CD14-positive monocyte (primary cell): Measurements from ENCODE around the gene FBXW11. TPM values are rescaled to one million over a fixed set of nuclear protein-coding genes. Genes with fewer than 3 reads are reported as not detected.

ENCODE experiments used
- DNase-seq, 3 donors: peaks; one replicate each; pipeline ENCODE4 v3.0.0-alpha.2; 2011 to 2022
- H2AFZ ChIP-seq: 2 replicates; pipeline ENCODE4 v1.6.0; 2012; ENCODE audit warnings: mild to moderate bottlenecking, low read depth, low read length, inconsistent platforms; ENCODE audit not compliant: insufficient read depth, poor library complexity, severe bottlenecking
- H3K27ac ChIP-seq, 2 donors: 1 replicate in 1 of 2; 2 replicates in 1 of 2; pipeline ENCODE4 v1.5.1; 2012 to 2013; ENCODE audit warnings: low read length in 2 of 2, control low read depth in 1 of 2, inconsistent platforms in 1 of 2, low read depth in 1 of 2, mild to moderate bottlenecking in 1 of 2
- H3K27me3 ChIP-seq, 2 donors: one replicate each; pipeline versions ENCODE4 v1.6.0 to v1.6.1; 2011 to 2013; ENCODE audit warnings: low read length in 2 of 2; ENCODE audit not compliant: control insufficient read depth in 2 of 2, insufficient read depth in 2 of 2
- H3K36me3 ChIP-seq, 2 donors: replicated peaks in 1 of 2; 1 replicate in 1 of 2; 2 replicates in 1 of 2; pipeline versions ENCODE4 v1.5.1 to v1.6.1; 2012 to 2013; ENCODE audit warnings: low read length in 2 of 2, control low read depth in 1 of 2, inconsistent platforms in 1 of 2, mild to moderate bottlenecking in 1 of 2; ENCODE audit not compliant: insufficient read depth in 2 of 2, control insufficient read depth in 1 of 2
- H3K4me1 ChIP-seq, 2 donors: 1 replicate in 1 of 2; 2 replicates in 1 of 2; pipeline versions ENCODE4 v1.5.1 to v1.6.1; 2012 to 2013; ENCODE audit warnings: low read length in 2 of 2, control low read depth in 1 of 2, inconsistent platforms in 1 of 2, mild to moderate bottlenecking in 1 of 2, moderate library complexity in 1 of 2; ENCODE audit not compliant: insufficient read depth in 2 of 2, control insufficient read depth in 1 of 2
- H3K4me2 ChIP-seq: replicated peaks from 2 replicates; pipeline ENCODE3; 2012; ENCODE audit warnings: low read length, moderate library complexity, mild to moderate bottlenecking; ENCODE audit not compliant: poor library complexity, severe bottlenecking; ENCODE audit errors: extremely low read depth
- H3K4me3 ChIP-seq, 3 experiments: fragments of 200-600 bp in 1 of 3; sonication (generic) in 1 of 3; replicated peaks in 1 of 3; 1 replicate in 2 of 3; 2 replicates in 1 of 3; pipeline ENCODE4 v1.5.1; 2011 to 2013; ENCODE audit warnings: low read length in 3 of 3, mild to moderate bottlenecking in 3 of 3, control low read depth in 2 of 3, low read depth in 2 of 3, inconsistent platforms in 1 of 3, moderate library complexity in 1 of 3
- H3K79me2 ChIP-seq: 2 replicates; pipeline ENCODE4 v1.6.0; 2012; ENCODE audit warnings: mild to moderate bottlenecking, control low read depth, inconsistent platforms, low read length, moderate library complexity; ENCODE audit not compliant: insufficient read depth
- H3K9ac ChIP-seq: 2 replicates; pipeline ENCODE4 v1.6.0; 2017; ENCODE audit warnings: low read length, mild to moderate bottlenecking; ENCODE audit not compliant: insufficient read depth, poor library complexity, severe bottlenecking
- H3K9me3 ChIP-seq, 2 donors: replicated peaks in 1 of 2; 1 replicate in 1 of 2; 2 replicates in 1 of 2; pipeline versions ENCODE4 v1.5.1 to v1.6.1; 2012 to 2013; ENCODE audit warnings: low read length in 2 of 2, control low read depth in 1 of 2; ENCODE audit not compliant: control insufficient read depth in 1 of 2, insufficient read depth in 1 of 2
- H4K20me1 ChIP-seq: 2 replicates; pipeline ENCODE4 v1.6.0; 2012; ENCODE audit warnings: mild to moderate bottlenecking, low read length, control low read depth, moderate library complexity; ENCODE audit not compliant: insufficient read depth
- H3K27ac Mint-ChIP-seq, 7 donors: one replicate each; pipeline ENCODE4 v1.8.0; 2020; ENCODE audit warnings: mild to moderate bottlenecking in 7 of 7, mixed read lengths in 7 of 7, moderate library complexity in 6 of 7, inconsistent platforms in 2 of 7
- H3K27me3 Mint-ChIP-seq, 3 donors: one replicate each; pipeline ENCODE4 v1.8.0; 2021 to 2022; ENCODE audit warnings: low read depth in 3 of 3, mild to moderate bottlenecking in 3 of 3, mixed read lengths in 3 of 3, moderate library complexity in 3 of 3, inconsistent platforms in 1 of 3
- H3K36me3 Mint-ChIP-seq, 2 donors: one replicate each; pipeline ENCODE4 v1.8.0; 2020; ENCODE audit warnings: mixed read lengths in 2 of 2, inconsistent platforms in 1 of 2, mild to moderate bottlenecking in 1 of 2
- H3K4me1 Mint-ChIP-seq: one replicate; pipeline ENCODE4 v1.8.0; 2020; ENCODE audit warnings: mild to moderate bottlenecking, mixed read lengths
- H3K4me3 Mint-ChIP-seq, 2 donors: one replicate each; pipeline ENCODE4 v1.8.0; 2020; ENCODE audit warnings: mild to moderate bottlenecking in 2 of 2, mixed read lengths in 2 of 2, moderate library complexity in 1 of 2
- H3K9me3 Mint-ChIP-seq, 7 donors: one replicate each; pipeline ENCODE4 v1.8.0; 2020 to 2022; ENCODE audit warnings: mixed read lengths in 7 of 7, mild to moderate bottlenecking in 6 of 7, moderate library complexity in 6 of 7, inconsistent platforms in 2 of 7
- CTCF ChIP-seq: fragments of 200-600 bp; IDR thresholded peaks from one replicate; pipeline ENCODE4 v1.8.0; 2022; ENCODE audit warnings: antibody characterized with exemption, mild to moderate bottlenecking
- WGBS: methylation state at CpG from one replicate; pipeline ENCODE4 v1.1.5; 2013; ENCODE audit warnings: missing lambda C conversion rate; ENCODE audit not compliant: insufficient coverage; 5-methylcytosine and 5-hydroxymethylcytosine counted together
- intact Hi-C, 2 donors: fragments of 100-400 bp; cut with micrococcal nuclease; formaldehyde crosslinking; loops; one replicate each; pipeline versions ENCODE4 v1.15.0 to v1.15.1; 2023
- polyA plus RNA-seq, 3 donors: library from polyadenylated mRNA; depleted of rRNA in 1 of 3; unstranded in 2 of 3; stranded (reverse) in 1 of 3; fragments of 300-500 nt in 2 of 3; fragments of >200 nt in 1 of 3; fragmentation: Illumina TruSeq in 2 of 3; gene quantifications; 1 replicate in 2 of 3; 2 replicates in 1 of 3; pipeline ENCODE4 v1.2.3, GENCODE V29; 2012 to 2021

FBXW11 gene
- polyA plus RNA-seq, 3 donors: 15.0 to 24.5 (median 18.2) TPM

GRCh38 chr5:171954721-171955120, 51.7 kb downstream of the FBXW11 start:
- DNase-seq: no peak
- Histone ChIP-seq H4K20me1 (peaks cover 96% of the 10 kb centered on the region), H3K4me3 (no peak overlapping the region), H3K4me1 (peaks cover 6 to 8% of the 10 kb centered on the region in 2 donors), H3K27me3 (no peaks in the 10 kb centered on the region), H3K36me3 (no peaks in the 10 kb centered on the region), H3K4me2 (no peak overlapping the region), H3K27ac (no peak overlapping the region), H3K9ac (no peak overlapping the region), H3K9me3 (no peaks in the 10 kb centered on the region), H2AFZ (no peak overlapping the region), H3K79me2 (peaks cover 96% of the 10 kb centered on the region)
- WGBS: no CpG with 5 or more reads among the region's 1 CpG
- Mint-ChIP-seq H3K4me1 (peaks cover 38% of the 10 kb centered on the region), H3K36me3 (peaks cover 0 to 7% of the 10 kb centered on the region in 2 donors), H3K9me3 (no peaks in the 10 kb centered on the region), H3K4me3 (no peak overlapping the region), H3K27me3 (no peaks in the 10 kb centered on the region), H3K27ac (no peak overlapping the region)
- intact Hi-C loops: no loop called here
- TF ChIP-seq CTCF: no peak

DNA sequence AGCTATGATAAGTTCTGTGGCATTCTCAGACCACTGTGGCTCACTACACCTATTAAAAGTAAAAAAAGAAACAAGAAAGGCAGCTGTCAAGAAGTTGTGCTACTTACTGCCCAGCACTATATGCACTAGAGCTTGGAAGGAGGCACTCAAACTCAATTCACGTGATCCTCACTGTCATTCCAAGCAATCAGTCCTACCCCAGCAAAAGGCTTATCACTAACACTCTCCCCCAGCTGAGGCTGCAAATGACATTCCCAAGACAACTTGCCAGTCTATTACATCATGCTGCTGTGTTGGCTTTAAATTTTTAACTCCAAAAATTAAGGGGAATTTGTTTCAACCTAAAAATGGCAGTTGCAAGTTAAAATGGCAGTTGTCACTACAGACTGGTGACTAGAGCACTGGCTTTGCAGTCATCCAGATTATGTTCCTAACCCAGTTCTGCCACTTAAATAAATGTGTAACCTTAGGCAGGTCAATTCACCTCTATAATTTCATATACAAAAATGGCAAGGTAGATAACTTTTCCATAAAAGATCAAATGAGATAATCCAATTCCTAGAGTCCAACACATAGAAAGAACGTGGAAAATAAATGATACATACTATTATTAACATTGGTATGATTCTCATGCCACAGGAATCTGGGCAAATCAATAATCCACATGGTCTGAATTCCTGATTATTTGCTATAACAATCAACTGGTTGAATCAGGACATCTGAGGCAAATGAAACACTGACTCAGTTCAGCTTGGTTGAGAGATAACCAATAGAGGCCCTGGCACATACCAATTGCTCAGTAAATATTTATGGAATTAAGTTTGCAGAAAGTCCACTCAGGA, 52.4 kb downstream of the FBXW11 start:
- no peak overlapping the region for H2AFZ ChIP-seq
- Mint-ChIP-seq H3K4me3 (no peak overlapping the region), H3K27ac (no peak overlapping the region), H3K27me3 (no peaks in the 10 kb centered on the region), H3K36me3 (peaks cover 0 to 4% of the 10 kb centered on the region in 2 donors), H3K9me3 (no peaks in the 10 kb centered on the region), H3K4me1 (peaks cover 41% of the 10 kb centered on the region)
- TF ChIP-seq CTCF: no peak
- H3K4me3 ChIP-seq: no peak overlapping the region
- no peaks in the 10 kb centered on the region for H3K27me3 ChIP-seq
- WGBS: 100% methylated on average over 1 of the region's 2 CpGs
- DNase-seq: no peak
- H3K4me1 ChIP-seq: peaks cover 6 to 8% of the 10 kb centered on the region in 2 donors
- H3K79me2 ChIP-seq: peaks cover 96% of the 10 kb centered on the region
- no peak overlapping the region for H3K9ac ChIP-seq
- H4K20me1 ChIP-seq: peaks cover 95% of the 10 kb centered on the region
- H3K9me3 ChIP-seq: no peaks in the 10 kb centered on the region
- intact Hi-C loops: no loop called here
- no peak overlapping the region for H3K27ac ChIP-seq
- H3K36me3 ChIP-seq: no peaks in the 10 kb centered on the region
- no peak overlapping the region for H3K4me2 ChIP-seq
